Testis (tissue), 2 donors: Measurements from ENCODE around the gene REV3L.

Experiments
- POLR2A ChIP-seq: fragments of 450-650 bp; IDR thresholded peaks from one replicate; pipeline ENCODE4 v1.6.1; 2017; ENCODE audit warnings: antibody characterized with exemption, mild to moderate bottlenecking, moderate library complexity
- TF ChIP-seq, protein P1 (sequence below), 3 experiments: fragments of 450-650 bp in 2 of 3; fragments of 200-600 bp in 1 of 3; sonication (generic) in 1 of 3; IDR thresholded peaks; one replicate each; pipeline ENCODE4 v1.5.1; 2016 to 2019; ENCODE audit warnings: antibody characterized with exemption in 3 of 3, mild to moderate bottlenecking in 2 of 3, moderate library complexity in 1 of 3

- TF ChIP-seq, protein P1, sequence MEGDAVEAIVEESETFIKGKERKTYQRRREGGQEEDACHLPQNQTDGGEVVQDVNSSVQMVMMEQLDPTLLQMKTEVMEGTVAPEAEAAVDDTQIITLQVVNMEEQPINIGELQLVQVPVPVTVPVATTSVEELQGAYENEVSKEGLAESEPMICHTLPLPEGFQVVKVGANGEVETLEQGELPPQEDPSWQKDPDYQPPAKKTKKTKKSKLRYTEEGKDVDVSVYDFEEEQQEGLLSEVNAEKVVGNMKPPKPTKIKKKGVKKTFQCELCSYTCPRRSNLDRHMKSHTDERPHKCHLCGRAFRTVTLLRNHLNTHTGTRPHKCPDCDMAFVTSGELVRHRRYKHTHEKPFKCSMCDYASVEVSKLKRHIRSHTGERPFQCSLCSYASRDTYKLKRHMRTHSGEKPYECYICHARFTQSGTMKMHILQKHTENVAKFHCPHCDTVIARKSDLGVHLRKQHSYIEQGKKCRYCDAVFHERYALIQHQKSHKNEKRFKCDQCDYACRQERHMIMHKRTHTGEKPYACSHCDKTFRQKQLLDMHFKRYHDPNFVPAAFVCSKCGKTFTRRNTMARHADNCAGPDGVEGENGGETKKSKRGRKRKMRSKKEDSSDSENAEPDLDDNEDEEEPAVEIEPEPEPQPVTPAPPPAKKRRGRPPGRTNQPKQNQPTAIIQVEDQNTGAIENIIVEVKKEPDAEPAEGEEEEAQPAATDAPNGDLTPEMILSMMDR (IDR thresholded peaks at IDR 0.05) = no peak
- TF ChIP-seq POLR2A = no peak
Observed at GRCh38 chr6:111263837-111264236, 219.2 kb downstream of the REV3L start.
